Neuronal stem cell (in vitro differentiated cells): ENCODE results near the gene SGSH.

Experiments used
- DNase-seq: peaks from one replicate; pipeline ENCODE4 v3.0.0-alpha.2; 2013; ENCODE audit warnings: low spot score
- H2AFZ ChIP-seq: one replicate; pipeline ENCODE4 v1.6.1; 2013; ENCODE audit warnings: mild to moderate bottlenecking, low read length, inconsistent platforms
- H2AK5ac ChIP-seq: 2 replicates; pipeline ENCODE4 v1.6.1; 2013; ENCODE audit warnings: low read depth, mild to moderate bottlenecking, inconsistent platforms, low read length, moderate library complexity, mixed read lengths
- H2BK120ac ChIP-seq: 2 replicates; pipeline ENCODE4 v1.6.1; 2013; ENCODE audit warnings: low read depth, mild to moderate bottlenecking, inconsistent platforms, low read length, moderate library complexity, mixed read lengths
- H2BK12ac ChIP-seq: one replicate; pipeline ENCODE4 v1.6.1; 2013; ENCODE audit warnings: low read length, inconsistent platforms
- H2BK15ac ChIP-seq: 2 replicates; pipeline ENCODE4 v1.6.1; 2013; ENCODE audit warnings: mild to moderate bottlenecking, low read length, inconsistent platforms, mixed read lengths
- H2BK5ac ChIP-seq: one replicate; pipeline ENCODE4 v1.6.1; 2013; ENCODE audit warnings: inconsistent platforms, mild to moderate bottlenecking, low read length, moderate library complexity
- H3K14ac ChIP-seq: one replicate; pipeline ENCODE4 v1.6.1; 2013; ENCODE audit warnings: low read length, inconsistent platforms
- H3K18ac ChIP-seq: 2 replicates; pipeline ENCODE4 v1.6.1; 2013; ENCODE audit warnings: low read length, inconsistent platforms
- H3K23ac ChIP-seq: 2 replicates; pipeline ENCODE4 v1.6.1; 2013; ENCODE audit warnings: low read depth, mild to moderate bottlenecking, mixed read lengths, low read length, inconsistent platforms; ENCODE audit not compliant: poor library complexity
- H3K27ac ChIP-seq: replicated peaks from 3 replicates; pipeline ENCODE4 v1.5.1; 2013; ENCODE audit warnings: low read length, inconsistent platforms
- H3K27me3 ChIP-seq, 3 experiments: 2 replicates each; pipeline ENCODE4 v1.6.1; 2013; ENCODE audit warnings: low read length in 3 of 3, mild to moderate bottlenecking in 2 of 3, inconsistent platforms in 1 of 3, low read depth in 1 of 3, mixed read lengths in 1 of 3, moderate library complexity in 1 of 3; ENCODE audit not compliant: control insufficient read depth in 3 of 3, insufficient read depth in 3 of 3
- H3K36me3 ChIP-seq, 2 donors: replicated peaks in 1 of 2; 2 replicates each; pipeline ENCODE4 v1.6.1; 2013; ENCODE audit warnings: low read length in 2 of 2; ENCODE audit not compliant: control insufficient read depth in 2 of 2, insufficient read depth in 2 of 2
- H3K4ac ChIP-seq: 2 replicates; pipeline ENCODE4 v1.6.1; 2013; ENCODE audit warnings: inconsistent platforms, mild to moderate bottlenecking, low read length, moderate library complexity
- H3K4me1 ChIP-seq, 2 donors: 1 replicate in 1 of 2; 2 replicates in 1 of 2; pipeline ENCODE4 v1.6.1; 2013; ENCODE audit warnings: low read length in 2 of 2, low read depth in 1 of 2; ENCODE audit not compliant: control insufficient read depth in 2 of 2, insufficient read depth in 1 of 2
- H3K4me2 ChIP-seq: one replicate; pipeline ENCODE4 v1.6.1; 2013; ENCODE audit warnings: mild to moderate bottlenecking, low read length, inconsistent platforms; ENCODE audit not compliant: insufficient read depth, poor library complexity, severe bottlenecking
- H3K4me3 ChIP-seq, 2 donors: 2 replicates each; pipeline ENCODE4 v1.5.1; 2013; ENCODE audit warnings: low read length in 2 of 2, mild to moderate bottlenecking in 2 of 2, inconsistent platforms in 1 of 2, moderate library complexity in 1 of 2
- H3K79me1 ChIP-seq: one replicate; pipeline ENCODE4 v1.6.1; 2013; ENCODE audit warnings: low read depth, mild to moderate bottlenecking, inconsistent platforms, low read length, moderate library complexity
- H3K9ac ChIP-seq: one replicate; pipeline ENCODE4 v1.6.1; 2013; ENCODE audit warnings: mild to moderate bottlenecking, low read depth, low read length, inconsistent platforms; ENCODE audit not compliant: poor library complexity
- H3K9me3 ChIP-seq, 2 donors: replicated peaks in 1 of 2; 2 replicates each; pipeline versions ENCODE3 to v1.6.1; 2013; ENCODE audit warnings: low read length in 2 of 2, mild to moderate bottlenecking in 2 of 2, inconsistent platforms in 1 of 2, low read depth in 1 of 2, mixed read lengths in 1 of 2, moderate library complexity in 1 of 2; ENCODE audit not compliant: control insufficient read depth in 2 of 2, insufficient read depth in 1 of 2
- H4K8ac ChIP-seq: one replicate; pipeline ENCODE4 v1.6.1; 2013; ENCODE audit warnings: low read depth, mild to moderate bottlenecking, inconsistent platforms, low read length, moderate library complexity
- H4K91ac ChIP-seq: one replicate; pipeline ENCODE4 v1.6.1; 2013; ENCODE audit warnings: low read length, low read depth, mild to moderate bottlenecking, inconsistent platforms; ENCODE audit not compliant: poor library complexity
- WGBS, 2 donors: extraction: QIAGEN DNeasy Blood & Tissue Kit; methylation state at CpG; one replicate each; pipeline ENCODE4 v1.1.7; 2013; ENCODE audit warnings: missing lambda C conversion rate in 2 of 2, mixed read lengths in 1 of 2; ENCODE audit not compliant: insufficient read length in 2 of 2, insufficient replicate concordance in 1 of 2; ENCODE audit errors: extremely low coverage in 2 of 2; 5-methylcytosine and 5-hydroxymethylcytosine counted together

The SGSH gene

DNA sequence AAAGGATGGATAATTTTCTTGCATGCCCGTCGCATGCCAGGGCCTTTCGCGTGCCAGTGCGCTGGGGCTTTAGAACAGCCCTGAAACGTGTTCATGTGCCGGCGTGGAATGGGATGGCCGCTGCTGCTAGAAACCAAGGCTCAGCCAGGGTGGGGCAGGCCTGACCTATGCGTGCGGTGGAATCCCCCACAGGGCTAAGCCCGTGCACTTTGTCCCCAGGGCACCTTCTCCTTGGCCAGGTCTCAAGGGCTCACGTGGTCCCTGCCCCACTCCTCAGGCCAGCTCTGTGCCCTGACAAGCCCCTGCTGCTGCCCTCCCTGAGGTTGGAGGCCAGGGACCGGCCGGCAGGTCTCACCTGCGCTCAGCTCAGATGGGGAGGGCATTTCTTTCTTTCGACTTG is 27.4 kb upstream of the SGSH start:
- Histone ChIP-seq H3K18ac (no peak overlapping the region), H3K27me3 (no peaks in the 10 kb centered on the region), H3K9me3 (no peaks in the 10 kb centered on the region), H3K9ac (peak overlapping the region; percentile 44), H3K4me3 (peak overlapping the region in 1 of 2 donors; percentile 34), H4K91ac (no peak overlapping the region), H3K23ac (no peak overlapping the region), H3K79me1 (no peaks in the 10 kb centered on the region), H2BK12ac (no peak overlapping the region), H2BK15ac (no peak overlapping the region), H2BK5ac (no peak overlapping the region), H3K14ac (no peak overlapping the region), H3K27ac (no peak overlapping the region), H2AFZ (no peak overlapping the region), H3K4ac (no peak overlapping the region), H2AK5ac (peak overlapping the region; percentile 74), H3K36me3 (peaks cover 14 to 36% of the 10 kb centered on the region in 2 donors), H4K8ac (no peak overlapping the region), H3K4me1 (no peaks in the 10 kb centered on the region), H3K4me2 (no peak overlapping the region), H2BK120ac (no peak overlapping the region)
- no CpG with 5 or more reads among the region's 17 CpGs for WGBS, 2 donors
- DNase-seq = no peak

DNA sequence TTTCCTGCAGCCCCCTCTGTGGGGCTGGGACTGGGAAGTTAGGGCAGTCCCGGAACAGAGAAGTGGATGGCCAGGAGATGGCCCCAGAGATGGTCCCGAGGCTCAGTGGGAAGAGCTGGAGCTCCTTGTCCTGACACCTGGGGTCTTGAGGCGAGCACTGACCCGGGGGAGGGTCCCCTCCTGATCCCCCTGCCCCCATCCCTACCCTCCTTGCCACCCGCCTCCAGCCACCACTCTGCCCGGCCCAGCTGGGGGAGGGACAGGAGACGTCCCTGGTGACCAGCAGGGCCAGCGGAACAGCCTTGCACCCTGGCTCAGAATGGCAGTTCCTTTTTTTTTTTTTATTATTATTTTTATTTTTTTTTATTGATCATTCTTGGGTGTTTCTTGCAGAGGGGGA is 26.6 kb upstream of the SGSH start:
- H2BK5ac ChIP-seq = no peak overlapping the region

DNA sequence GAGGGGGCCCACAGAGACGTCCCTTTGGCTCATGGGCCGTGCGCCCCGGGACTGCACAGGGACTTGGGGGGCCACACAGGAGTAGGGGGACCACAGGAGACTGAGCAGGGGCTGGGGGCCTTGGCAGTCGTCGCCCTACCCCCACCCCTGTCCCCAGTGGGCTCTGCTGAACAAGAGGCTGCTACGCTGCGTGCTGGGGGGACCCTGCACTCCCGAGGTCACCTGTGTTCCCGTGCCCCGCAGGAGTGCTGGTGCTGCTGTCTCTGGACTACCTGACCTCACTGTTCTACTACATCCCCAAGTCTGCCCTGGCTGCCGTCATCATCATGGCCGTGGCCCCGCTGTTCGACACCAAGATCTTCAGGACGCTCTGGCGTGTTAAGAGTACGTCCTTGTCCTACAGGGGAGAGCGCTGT is 26.1 kb upstream of the SGSH start:
- H3K4me1 ChIP-seq = no peaks in the 10 kb centered on the region
- H3K27me3 ChIP-seq = no peaks in the 10 kb centered on the region
- H2BK120ac ChIP-seq = no peak overlapping the region
- peak overlapping the region; percentile 19 for H3K18ac ChIP-seq
- H3K79me1 ChIP-seq = no peaks in the 10 kb centered on the region
- WGBS, 2 donors = no CpG with 5 or more reads among the region's 19 CpGs
- no peak overlapping the region for H3K9ac ChIP-seq
- DNase-seq = no peak
- no peak overlapping the region for H2BK5ac ChIP-seq
- H2BK12ac ChIP-seq = no peak overlapping the region
- H3K9me3 ChIP-seq = no peaks in the 10 kb centered on the region
- no peak overlapping the region for H3K4me3 ChIP-seq
- no peak overlapping the region for H3K4ac ChIP-seq
- H3K36me3 ChIP-seq = peaks cover 16 to 42% of the 10 kb centered on the region in 2 donors
- H3K14ac ChIP-seq = no peak overlapping the region
- no peak overlapping the region for H3K27ac ChIP-seq
- peak overlapping the region; percentile 86 for H4K8ac ChIP-seq
- H2BK15ac ChIP-seq = no peak overlapping the region
- H3K4me2 ChIP-seq = no peak overlapping the region
- H2AK5ac ChIP-seq = no peak overlapping the region
- no peak overlapping the region for H2AFZ ChIP-seq
- H4K91ac ChIP-seq = no peak overlapping the region
- H3K23ac ChIP-seq = no peak overlapping the region

More for the DNA sequence above, 26.6 kb upstream of the SGSH start:
- Histone ChIP-seq H3K27ac (no peak overlapping the region), H3K4me3 (no peak overlapping the region), H3K4ac (no peak overlapping the region), H2BK120ac (no peak overlapping the region), H2AFZ (no peak overlapping the region), H3K9ac (no peak overlapping the region), H3K27me3 (no peaks in the 10 kb centered on the region), H3K79me1 (no peaks in the 10 kb centered on the region), H3K18ac (no peak overlapping the region), H3K4me2 (no peak overlapping the region), H4K91ac (no peak overlapping the region), H3K9me3 (no peaks in the 10 kb centered on the region), H3K4me1 (no peaks in the 10 kb centered on the region), H2AK5ac (no peak overlapping the region), H4K8ac (no peak overlapping the region), H2BK15ac (no peak overlapping the region), H3K36me3 (peaks cover 16 to 38% of the 10 kb centered on the region in 2 donors), H2BK12ac (no peak overlapping the region), H3K23ac (no peak overlapping the region), H3K14ac (no peak overlapping the region)
- DNase-seq = no peak
- no CpG with 5 or more reads among the region's 8 CpGs for WGBS, 2 donors

DNA sequence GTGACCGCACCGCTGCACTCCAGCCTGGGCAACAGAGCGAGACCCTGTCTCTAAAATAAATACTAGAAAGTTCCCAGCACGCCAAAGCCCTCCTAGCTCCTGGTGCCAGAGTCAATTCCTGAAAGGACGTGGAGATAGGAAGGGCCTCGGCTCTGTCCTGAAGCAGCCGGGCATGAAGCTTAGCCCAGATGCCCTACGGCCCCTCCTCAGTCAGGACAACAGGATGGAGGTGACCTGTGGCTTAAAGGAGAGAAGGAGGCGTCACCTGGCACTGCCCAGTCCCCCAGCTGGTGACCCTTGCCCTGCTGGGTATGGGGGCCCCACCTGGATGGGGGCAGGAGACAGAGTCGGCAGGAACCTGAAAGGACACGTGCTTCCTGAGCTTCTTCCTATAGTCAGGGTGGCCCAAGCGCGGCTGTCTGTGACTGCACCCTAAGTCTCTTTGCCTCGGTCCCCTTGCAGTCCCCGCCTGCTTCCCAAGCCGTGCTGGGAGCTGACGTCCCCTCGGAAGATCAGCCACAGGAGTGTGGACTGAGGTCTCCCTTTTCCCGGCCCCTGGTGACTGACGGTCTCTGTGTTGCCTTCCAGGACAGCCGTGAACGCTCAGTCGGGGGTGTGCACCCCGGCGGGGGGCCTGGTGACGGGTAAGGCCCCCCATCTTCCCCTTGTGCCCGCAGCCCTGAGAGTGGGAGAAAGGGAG is 25.6 kb upstream of the SGSH start:
- H2AFZ ChIP-seq = no peak overlapping the region
- H3K27ac ChIP-seq = no peak overlapping the region
- no peak overlapping the region for H4K8ac ChIP-seq
- no peak overlapping the region for H3K4me2 ChIP-seq
- H3K4me3 ChIP-seq = no peak overlapping the region
- no peak overlapping the region for H3K23ac ChIP-seq
- no peak overlapping the region for H2BK5ac ChIP-seq
- H2AK5ac ChIP-seq = peak overlapping the region; percentile 52
- WGBS, 2 donors = no CpG with 5 or more reads among the region's 27 CpGs
- H3K9me3 ChIP-seq = no peaks in the 10 kb centered on the region
- no peak overlapping the region for H3K4ac ChIP-seq
- H3K4me1 ChIP-seq = no peaks in the 10 kb centered on the region
- no peak overlapping the region for H3K14ac ChIP-seq
- no peak overlapping the region for H3K9ac ChIP-seq
- H2BK15ac ChIP-seq = no peak overlapping the region
- H3K79me1 ChIP-seq = no peaks in the 10 kb centered on the region
- H3K18ac ChIP-seq = no peak overlapping the region
- DNase-seq = no peak
- no peaks in the 10 kb centered on the region for H3K27me3 ChIP-seq
- no peak overlapping the region for H2BK120ac ChIP-seq
- H2BK12ac ChIP-seq = no peak overlapping the region
- H3K36me3 ChIP-seq = peaks cover 16 to 48% of the 10 kb centered on the region in 2 donors
- H4K91ac ChIP-seq = no peak overlapping the region
